ENCODE results near the gene LRRC25. TPM values are rescaled to one million over a fixed set of nuclear protein-coding genes. Genes with fewer than 3 reads are reported as not detected.

LRRC25 gene
- total and polyA plus RNA-seq, 2 donors (not counting 3 experiments of a cell fraction or from before 2014, with no cell fraction given) = not detected

DNA sequence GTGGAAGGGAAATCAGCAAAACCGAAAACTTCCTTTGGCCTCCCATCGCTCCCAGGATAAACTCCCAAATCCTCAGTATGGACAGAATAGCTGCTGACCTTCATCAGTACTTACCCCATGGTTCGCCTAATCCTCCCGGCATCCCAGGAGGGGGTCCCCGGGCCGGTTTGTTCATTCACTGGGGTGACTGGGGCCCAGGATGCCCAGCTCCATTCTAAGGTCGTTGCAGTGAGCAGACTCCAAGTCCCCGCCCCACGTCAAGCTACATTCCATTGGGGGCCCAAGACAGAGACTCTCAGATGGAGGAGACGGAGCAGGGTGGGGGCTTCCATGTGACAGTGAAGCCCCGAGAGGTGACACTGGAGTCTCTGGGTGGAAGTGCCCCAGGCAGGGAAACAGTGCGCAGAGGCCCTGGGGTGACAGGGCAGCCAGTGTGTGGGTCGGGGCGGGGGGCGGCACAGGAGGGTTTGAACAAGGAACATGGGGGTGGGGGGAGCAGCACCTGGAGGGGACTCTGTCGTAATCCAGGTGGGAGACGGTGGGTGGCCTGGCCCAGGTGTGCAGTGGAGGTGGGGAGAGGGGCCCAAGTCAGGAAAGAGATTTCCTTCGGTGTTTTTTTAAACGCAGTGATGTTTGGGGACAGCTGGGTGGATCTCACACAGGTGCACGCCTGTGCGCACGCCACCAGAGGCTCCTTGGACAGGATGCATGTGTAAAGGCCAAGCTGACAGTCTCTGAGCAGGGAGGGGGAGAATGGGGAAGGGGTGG lies 26.9 kb upstream of the LRRC25 start:
- Histone ChIP-seq H3K4me3 (replicated peaks in 1 of 3; ENCODE audit: insufficient read depth in 1 of 3, low read depth in 1 of 3, low read length in 3 of 3) (no peak overlapping the region), H3K79me2 (ENCODE audit: control insufficient read depth, insufficient read depth, low read length) (peaks cover 72% of the 10 kb centered on the region), H3K36me3 (ENCODE audit: control insufficient read depth in 2 of 2, extremely low read depth in 1 of 2, insufficient read depth in 2 of 2, low read length in 2 of 2) (peaks cover 0 to 2% of the 10 kb centered on the region in 2 experiments), H3K9ac (replicated peaks; ENCODE audit: extremely low read depth, insufficient read depth, low read length) (no peak overlapping the region), H3K4me1 (ENCODE audit: control insufficient read depth, extremely low read depth, insufficient read depth, low read length) (peaks cover 7% of the 10 kb centered on the region), H3K9me3 (replicated peaks; ENCODE audit: control insufficient read depth, insufficient read depth, low read length) (no peaks in the 10 kb centered on the region), H2AFZ (ENCODE audit: low read depth, low read length) (no peak overlapping the region), H3K27ac (ENCODE audit: insufficient read depth, low read depth, low read length) (no peak overlapping the region), H3K4me2 (ENCODE audit: insufficient read depth, low read length) (no peak overlapping the region), H4K20me1 (replicated peaks; ENCODE audit: control insufficient read depth, extremely low read depth, insufficient read depth, low read length) (no peaks in the 10 kb centered on the region), H3K27me3 (ENCODE audit: control insufficient read depth in 2 of 2, insufficient read depth in 2 of 2, low read length in 2 of 2) (no peaks in the 10 kb centered on the region), H3K9me1 (replicated peaks; ENCODE audit: control insufficient read depth, extremely low read depth, insufficient read depth, low read length) (no peaks in the 10 kb centered on the region)
- TF ChIP-seq MYC (IDR thresholded peaks at IDR 0.05; ENCODE audit: low read depth, low read length) = no peak
- TF ChIP-seq JUN (IDR thresholded peaks at IDR 0.05; ENCODE audit: borderline replicate concordance, insufficient read depth, insufficient read length, low read depth) = no peak
- TF ChIP-seq MAX (IDR thresholded peaks at IDR 0.05; ENCODE audit: insufficient read depth, insufficient read length) = no peak
- TF ChIP-seq FOS (IDR thresholded peaks at IDR 0.05; ENCODE audit: borderline replicate concordance, insufficient read depth, low read length) = no peak
- TF ChIP-seq EZH2 (IDR thresholded peaks at IDR 0.05; ENCODE audit: borderline replicate concordance, low read depth, low read length, severe bottlenecking) = no peak
- TF ChIP-seq POLR2A (IDR thresholded peaks at IDR 0.05; ENCODE audit: low read depth, low read length) = no peak
- TF ChIP-seq POLR2AphosphoS5 (IDR thresholded peaks at IDR 0.05; ENCODE audit: insufficient read depth, low read depth, low read length) = no peak
- TF ChIP-seq, protein P1, sequence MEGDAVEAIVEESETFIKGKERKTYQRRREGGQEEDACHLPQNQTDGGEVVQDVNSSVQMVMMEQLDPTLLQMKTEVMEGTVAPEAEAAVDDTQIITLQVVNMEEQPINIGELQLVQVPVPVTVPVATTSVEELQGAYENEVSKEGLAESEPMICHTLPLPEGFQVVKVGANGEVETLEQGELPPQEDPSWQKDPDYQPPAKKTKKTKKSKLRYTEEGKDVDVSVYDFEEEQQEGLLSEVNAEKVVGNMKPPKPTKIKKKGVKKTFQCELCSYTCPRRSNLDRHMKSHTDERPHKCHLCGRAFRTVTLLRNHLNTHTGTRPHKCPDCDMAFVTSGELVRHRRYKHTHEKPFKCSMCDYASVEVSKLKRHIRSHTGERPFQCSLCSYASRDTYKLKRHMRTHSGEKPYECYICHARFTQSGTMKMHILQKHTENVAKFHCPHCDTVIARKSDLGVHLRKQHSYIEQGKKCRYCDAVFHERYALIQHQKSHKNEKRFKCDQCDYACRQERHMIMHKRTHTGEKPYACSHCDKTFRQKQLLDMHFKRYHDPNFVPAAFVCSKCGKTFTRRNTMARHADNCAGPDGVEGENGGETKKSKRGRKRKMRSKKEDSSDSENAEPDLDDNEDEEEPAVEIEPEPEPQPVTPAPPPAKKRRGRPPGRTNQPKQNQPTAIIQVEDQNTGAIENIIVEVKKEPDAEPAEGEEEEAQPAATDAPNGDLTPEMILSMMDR (IDR thresholded peaks at IDR 0.05; ENCODE audit: extremely low read depth in 1 of 2, insufficient read depth in 1 of 2, low read depth in 1 of 2, low read length in 2 of 2) = no peak
- TF ChIP-seq GATA2 (IDR thresholded peaks at IDR 0.05; ENCODE audit: insufficient read depth, insufficient read length, low read depth, low read length) = no peak
- no TSS peak for BruUV-seq (replicated peaks)
- intact Hi-C loops (cut with micrococcal nuclease) = no loop called here
- ChIA-PET CTCF (interaction anchor here (0.7 kb wide), 1 partner anchor 38 kb away, joined by 3 read pairs; the partner anchor contains the start of gene GDF15), POLR2A (no interaction called here)
- dilution Hi-C loops (cut with MboI; ENCODE audit: extremely low pct_ligation_motif_present, low sequenced_read_pairs) = no loop called here
- DNase-seq (ENCODE audit: low read depth, low spot score) = no peak
- FAIRE-seq = no peak

Data from endothelial cell of umbilical vein (primary cell).